Astrocyte (in vitro differentiated cells and primary cell): ENCODE data around the gene EAPP.

ENCODE experiments used
- CTCF ChIP-seq: IDR thresholded peaks from 2 replicates; pipeline ENCODE4 v1.5.1; 2011; ENCODE audit warnings: low read depth, mild to moderate bottlenecking, inconsistent platforms, low read length, moderate library complexity; ENCODE audit not compliant: insufficient read depth
- EZH2 ChIP-seq: IDR thresholded peaks from 2 replicates; pipeline ENCODE4 v1.6.1; 2012; ENCODE audit warnings: mild to moderate bottlenecking, low read length, inconsistent platforms; ENCODE audit not compliant: insufficient read depth

- no peak for TF ChIP-seq CTCF
- no peak for TF ChIP-seq EZH2
Observed at GRCh38 chr14:34582117-34582680, 42.7 kb upstream of the EAPP start.
